ENCODE data around the gene EMC8. TPM values are rescaled to one million over a fixed set of nuclear protein-coding genes. Genes with fewer than 3 reads are reported as not detected.

Gene EMC8
- total RNA-seq, 1 donor from 2014 or later = 20.0 TPM

- Histone ChIP-seq H3K4me3 (no peak overlapping the region), H3K27me3 (peaks cover 12% of the 10 kb centered on the region), H3K36me3 (no peaks in the 10 kb centered on the region), H3K27ac (no peak overlapping the region), H3K4me1 (no peaks in the 10 kb centered on the region), H3K9me3 (no peaks in the 10 kb centered on the region)
- intact Hi-C loops (cut with DNase I) = no loop called here
- no peak for ATAC-seq
- no peak for TF ChIP-seq CTCF (IDR thresholded peaks at IDR 0.05)
- DNase-seq = no peak
Observed at GRCh38 chr16:85832570-85833218, 33.4 kb upstream of the EMC8 start.

GRCh38 chr16:85830821-85831220 lies 31.5 kb upstream of the EMC8 start:
- Histone ChIP-seq H3K27ac (no peak overlapping the region), H3K9me3 (no peaks in the 10 kb centered on the region), H3K27me3 (peaks cover 7% of the 10 kb centered on the region), H3K4me1 (no peaks in the 10 kb centered on the region), H3K36me3 (no peaks in the 10 kb centered on the region), H3K4me3 (no peak overlapping the region)
- no peak for TF ChIP-seq CTCF (IDR thresholded peaks at IDR 0.05)
- no peak for DNase-seq
- no peak for ATAC-seq
- intact Hi-C loops (cut with DNase I) = no loop called here

GRCh38 chr16:85829751-85830445 lies 30.6 kb upstream of the EMC8 start:
- ATAC-seq (peak; percentile 83), DNase-seq (peak; percentile 82)
- Histone ChIP-seq H3K27ac (no peak overlapping the region), H3K9me3 (no peaks in the 10 kb centered on the region), H3K36me3 (no peaks in the 10 kb centered on the region), H3K4me1 (no peaks in the 10 kb centered on the region), H3K4me3 (no peak overlapping the region), H3K27me3 (peaks cover 7% of the 10 kb centered on the region)
- no peak for TF ChIP-seq CTCF (IDR thresholded peaks at IDR 0.05)
- intact Hi-C loops (cut with DNase I) = loop anchor here (10.0 kb wide), 1 partner anchor 695 kb away; no protein-coding TSS in a partner anchor

- no peaks in the 10 kb centered on the region for H3K4me1 ChIP-seq
- peaks cover 7% of the 10 kb centered on the region for H3K27me3 ChIP-seq
- no peak overlapping the region for H3K27ac ChIP-seq
- no peaks in the 10 kb centered on the region for H3K36me3 ChIP-seq
- TF ChIP-seq CTCF (IDR thresholded peaks at IDR 0.05) = no peak
- ATAC-seq (peak; percentile 28), DNase-seq (no peak)
- intact Hi-C loops (cut with DNase I) = loop anchor here (10.0 kb wide), 1 partner anchor 696 kb away; no protein-coding TSS in a partner anchor
- no peaks in the 10 kb centered on the region for H3K9me3 ChIP-seq
- H3K4me3 ChIP-seq = no peak overlapping the region
Observed at GRCh38 chr16:85829171-85829719, 29.9 kb upstream of the EMC8 start.

GRCh38 chr16:85828166-85828565 lies 28.8 kb upstream of the EMC8 start:
- Histone ChIP-seq H3K9me3 (no peaks in the 10 kb centered on the region), H3K27ac (no peak overlapping the region), H3K36me3 (no peaks in the 10 kb centered on the region), H3K27me3 (peaks cover 7% of the 10 kb centered on the region), H3K4me1 (no peaks in the 10 kb centered on the region), H3K4me3 (no peak overlapping the region)
- no peak for DNase-seq
- intact Hi-C loops (cut with DNase I) = loop anchor here (10.0 kb wide), 1 partner anchor 697 kb away; no protein-coding TSS in a partner anchor
- no peak for ATAC-seq
- TF ChIP-seq CTCF (IDR thresholded peaks at IDR 0.05) = no peak
